Mesenchymal stem cell (in vitro differentiated cells and primary cell): Measurements from ENCODE around the gene VPREB1.
"Not testable (repeated sequence)": the region's sequence is repeated elsewhere in the genome, so short reads cannot be mapped to it uniquely, and the experiment has no call there.

Experiments used
- DNase-seq: peaks from one replicate; pipeline ENCODE4 v3.0.0-alpha.2; 2013
- H2AFZ ChIP-seq: one replicate; pipeline ENCODE4 v1.6.1; 2013; ENCODE audit warnings: low read depth, mild to moderate bottlenecking, control low read depth, inconsistent platforms, low read length, moderate library complexity
- H2AK5ac ChIP-seq: 2 replicates; pipeline ENCODE4 v1.6.1; 2013; ENCODE audit warnings: low read length, moderate library complexity, mild to moderate bottlenecking, inconsistent platforms; ENCODE audit not compliant: severe bottlenecking
- H2BK120ac ChIP-seq: one replicate; pipeline ENCODE4 v1.6.1; 2013; ENCODE audit warnings: low read depth, mild to moderate bottlenecking, inconsistent platforms, low read length, moderate library complexity
- H2BK12ac ChIP-seq, 2 experiments: one replicate each; pipeline ENCODE4 v1.6.1; 2013; ENCODE audit warnings: inconsistent platforms in 2 of 2, low read length in 2 of 2, mild to moderate bottlenecking in 2 of 2, moderate library complexity in 2 of 2, control low read depth in 1 of 2
- H2BK15ac ChIP-seq: one replicate; pipeline ENCODE4 v1.6.1; 2013; ENCODE audit warnings: mild to moderate bottlenecking, low read depth, inconsistent platforms; ENCODE audit not compliant: poor library complexity, severe bottlenecking
- H2BK5ac ChIP-seq: 2 replicates; pipeline ENCODE4 v1.6.1; 2013; ENCODE audit warnings: low read depth, mild to moderate bottlenecking, low read length, control low read depth, inconsistent platforms; ENCODE audit not compliant: poor library complexity, severe bottlenecking
- H3K14ac ChIP-seq, 2 experiments: one replicate each; pipeline ENCODE4 v1.6.1; 2013; ENCODE audit warnings: inconsistent platforms in 2 of 2, low read length in 2 of 2, control low read depth in 1 of 2, mild to moderate bottlenecking in 1 of 2, moderate library complexity in 1 of 2
- H3K18ac ChIP-seq, 2 experiments: one replicate each; pipeline ENCODE4 v1.6.1; 2013; ENCODE audit warnings: inconsistent platforms in 2 of 2, low read length in 2 of 2, control low read depth in 1 of 2, low read depth in 1 of 2, mild to moderate bottlenecking in 1 of 2
- H3K23ac ChIP-seq, 2 experiments: one replicate each; pipeline ENCODE4 v1.6.1; 2013; ENCODE audit warnings: inconsistent platforms in 2 of 2, low read length in 2 of 2, mild to moderate bottlenecking in 2 of 2, moderate library complexity in 2 of 2, control low read depth in 1 of 2
- H3K27ac ChIP-seq: 2 replicates; pipeline ENCODE4 v1.5.1; 2013; ENCODE audit warnings: mild to moderate bottlenecking, moderate library complexity, low read length, control low read depth, inconsistent platforms; ENCODE audit not compliant: poor library complexity, severe bottlenecking
- H3K27me3 ChIP-seq, 2 experiments: 2 replicates each; pipeline versions ENCODE4 v1.6.1 to v1.7.0; 2013; ENCODE audit warnings: low read length in 2 of 2, mild to moderate bottlenecking in 2 of 2, moderate library complexity in 2 of 2, control low read depth in 1 of 2, inconsistent platforms in 1 of 2; ENCODE audit not compliant: control insufficient read depth in 1 of 2, insufficient read depth in 1 of 2
- H3K36me3 ChIP-seq, 2 experiments: 2 replicates each; pipeline versions ENCODE4 v1.6.1 to v1.7.0; 2013; ENCODE audit warnings: low read length in 2 of 2, control low read depth in 1 of 2, inconsistent platforms in 1 of 2, low read depth in 1 of 2, mild to moderate bottlenecking in 1 of 2; ENCODE audit not compliant: insufficient read depth in 2 of 2, control insufficient read depth in 1 of 2
- H3K4ac ChIP-seq, 2 experiments: one replicate each; pipeline ENCODE4 v1.6.1; 2013; ENCODE audit warnings: inconsistent platforms in 2 of 2, low read length in 2 of 2, mild to moderate bottlenecking in 2 of 2, moderate library complexity in 2 of 2, control low read depth in 1 of 2, low read depth in 1 of 2
- H3K4me1 ChIP-seq: 2 replicates; pipeline ENCODE4 v1.6.1; 2013; ENCODE audit warnings: low read depth, low read length, control low read depth; ENCODE audit not compliant: control insufficient read depth, insufficient read depth
- H3K4me2 ChIP-seq: 2 replicates; pipeline ENCODE4 v1.6.1; 2013; ENCODE audit warnings: low read length, mild to moderate bottlenecking, inconsistent platforms; ENCODE audit not compliant: poor library complexity, severe bottlenecking
- H3K4me3 ChIP-seq, 2 experiments: 2 replicates each; pipeline versions ENCODE4 v1.5.1 to v1.7.0; 2013; ENCODE audit warnings: low read length in 2 of 2, mild to moderate bottlenecking in 2 of 2, control low read depth in 1 of 2, low read depth in 1 of 2; ENCODE audit not compliant: insufficient read depth in 1 of 2
- H3K79me1 ChIP-seq: replicated peaks from 2 replicates; pipeline ENCODE4 v1.6.1; 2013; ENCODE audit warnings: mild to moderate bottlenecking, control low read depth, low read length, inconsistent platforms; ENCODE audit not compliant: poor library complexity, severe bottlenecking
- H3K9ac ChIP-seq: 2 replicates; pipeline ENCODE4 v1.7.0; 2013; ENCODE audit warnings: mild to moderate bottlenecking, low read length, moderate library complexity
- H3K9me3 ChIP-seq: 2 replicates; pipeline ENCODE4 v1.7.0; 2013; ENCODE audit warnings: mild to moderate bottlenecking, low read length; ENCODE audit not compliant: control insufficient read depth
- H4K8ac ChIP-seq: one replicate; pipeline ENCODE4 v1.6.1; 2013; ENCODE audit warnings: inconsistent platforms, mild to moderate bottlenecking, low read length, moderate library complexity
- H4K91ac ChIP-seq: one replicate; pipeline ENCODE4 v1.6.1; 2013; ENCODE audit warnings: mild to moderate bottlenecking, low read length, inconsistent platforms
- WGBS: methylation state at CpG from one replicate; pipeline ENCODE4 v1.1.7; 2013; ENCODE audit warnings: mixed read lengths; 5-methylcytosine and 5-hydroxymethylcytosine counted together

VPREB1 gene

DNA sequence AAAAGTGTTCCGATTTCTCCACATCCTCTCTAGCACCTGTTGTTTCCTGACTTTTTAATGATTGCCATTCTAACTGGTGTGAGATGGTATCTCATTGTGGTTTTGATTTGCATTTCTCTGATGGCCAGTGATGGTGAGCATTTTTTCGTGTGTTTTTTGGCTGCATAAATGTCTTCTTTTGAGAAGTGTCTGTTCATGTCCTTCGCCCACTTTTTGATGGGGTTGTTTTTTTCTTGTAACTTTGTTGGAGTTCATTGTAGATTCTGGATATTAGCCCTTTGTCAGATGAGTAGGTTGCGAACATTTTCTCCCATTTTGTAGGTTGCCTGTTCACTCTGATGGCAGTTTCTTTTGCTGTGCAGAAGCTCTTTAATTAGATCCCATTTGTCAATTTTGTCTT, 32.8 kb downstream of the VPREB1 start:
- H3K18ac ChIP-seq, H3K23ac ChIP-seq, H4K91ac ChIP-seq, H2BK5ac ChIP-seq, H3K4me3 ChIP-seq, DNase-seq, H3K4me1 ChIP-seq, H3K4ac ChIP-seq, H3K9me3 ChIP-seq, H2AFZ ChIP-seq, H2BK15ac ChIP-seq, H3K79me1 ChIP-seq, H3K27me3 ChIP-seq, H3K36me3 ChIP-seq, H2BK12ac ChIP-seq, H3K4me2 ChIP-seq, H2AK5ac ChIP-seq, H4K8ac ChIP-seq, H3K9ac ChIP-seq, H2BK120ac ChIP-seq, H3K14ac ChIP-seq, H3K27ac ChIP-seq: not testable (repeated sequence)
- no CpG with 5 or more reads among the region's 4 CpGs for WGBS

DNA sequence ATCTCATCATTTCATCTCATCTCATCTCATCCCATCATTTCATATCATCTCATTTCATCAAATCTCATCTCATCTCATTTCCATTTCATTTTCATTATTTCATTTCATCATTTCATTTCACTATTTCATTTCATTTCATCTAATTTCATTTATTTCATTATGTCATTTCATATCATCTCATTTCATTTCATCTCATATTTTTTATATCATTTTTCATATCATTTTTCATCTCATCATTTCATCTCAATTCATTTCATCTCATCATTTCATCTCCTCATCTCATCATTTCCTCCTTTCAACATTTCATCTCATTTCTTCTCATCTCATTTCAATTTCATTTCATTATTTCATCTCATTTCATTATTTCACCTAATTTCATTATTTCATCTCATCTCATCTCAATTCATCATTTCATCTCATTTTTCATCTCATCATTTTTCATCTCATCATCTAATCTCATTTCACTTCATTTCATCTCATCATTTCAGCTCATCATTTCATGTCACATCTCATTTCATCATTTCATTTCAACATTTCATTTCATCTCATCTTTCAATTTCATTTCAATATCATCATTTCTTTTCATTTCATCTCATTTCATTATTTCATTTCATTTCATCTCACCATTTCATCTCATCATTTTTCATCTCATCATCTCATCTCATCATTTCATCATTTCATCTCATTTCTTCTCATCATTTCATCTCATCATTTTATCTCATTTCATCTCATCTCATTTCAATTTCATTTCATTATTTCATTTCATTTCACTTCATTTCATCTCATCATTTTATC, 40.6 kb downstream of the VPREB1 start:
- not testable (repeated sequence) for H3K27me3 ChIP-seq, H3K23ac ChIP-seq, H2AFZ ChIP-seq, H3K27ac ChIP-seq, H3K9ac ChIP-seq, H3K4ac ChIP-seq, H3K18ac ChIP-seq, H2BK5ac ChIP-seq, H4K8ac ChIP-seq, H3K36me3 ChIP-seq, H2AK5ac ChIP-seq, H3K79me1 ChIP-seq, H2BK15ac ChIP-seq, H2BK120ac ChIP-seq, H3K9me3 ChIP-seq, H3K4me2 ChIP-seq, DNase-seq, H3K4me3 ChIP-seq, H4K91ac ChIP-seq, H2BK12ac ChIP-seq, H3K14ac ChIP-seq, H3K4me1 ChIP-seq

DNA sequence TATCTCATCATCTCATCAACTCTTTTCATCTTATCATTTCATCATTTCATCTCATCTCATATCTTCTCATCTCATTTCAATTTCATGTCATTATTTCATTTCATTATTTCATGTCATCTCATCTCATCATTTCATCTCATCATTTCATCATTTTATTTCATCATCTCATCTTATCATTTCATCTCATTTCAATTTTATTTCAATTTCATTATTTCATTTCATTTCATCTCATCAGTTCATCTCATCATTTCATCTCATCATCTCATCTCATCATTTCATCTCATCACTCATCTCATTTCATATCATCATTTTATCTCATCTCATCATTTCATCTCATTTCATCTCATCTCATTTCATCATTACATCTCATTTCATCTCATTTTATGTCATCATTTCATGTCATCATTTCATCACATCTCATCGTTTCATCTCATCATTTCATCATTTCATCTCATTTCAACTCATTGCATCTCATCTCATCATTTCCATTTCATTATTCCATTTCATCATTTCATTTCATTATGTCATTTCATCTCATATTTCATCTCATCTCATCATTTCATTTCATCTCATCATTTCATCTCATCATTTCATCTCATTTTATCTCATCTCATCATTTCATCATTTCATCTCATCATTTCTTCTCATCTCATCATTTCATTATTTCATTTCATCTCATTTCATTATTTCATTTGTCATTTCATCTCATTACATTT, 42.0 kb downstream of the VPREB1 start:
- peaks cover 0 to 12% of the 10 kb centered on the region in 2 experiments for H3K36me3 ChIP-seq
- H4K91ac ChIP-seq, H3K4me1 ChIP-seq, H3K4me2 ChIP-seq, H2BK120ac ChIP-seq, H3K4me3 ChIP-seq, H2BK12ac ChIP-seq, H3K14ac ChIP-seq, H3K18ac ChIP-seq, H3K23ac ChIP-seq, H2BK15ac ChIP-seq, H3K9ac ChIP-seq, H2BK5ac ChIP-seq, H2AK5ac ChIP-seq, H3K79me1 ChIP-seq, H3K9me3 ChIP-seq, H3K27me3 ChIP-seq, H3K27ac ChIP-seq, H2AFZ ChIP-seq, DNase-seq, H4K8ac ChIP-seq, H3K4ac ChIP-seq: not testable (repeated sequence)
- WGBS, result 96% methylated on average over 1 of the region's 1 CpG

DNA sequence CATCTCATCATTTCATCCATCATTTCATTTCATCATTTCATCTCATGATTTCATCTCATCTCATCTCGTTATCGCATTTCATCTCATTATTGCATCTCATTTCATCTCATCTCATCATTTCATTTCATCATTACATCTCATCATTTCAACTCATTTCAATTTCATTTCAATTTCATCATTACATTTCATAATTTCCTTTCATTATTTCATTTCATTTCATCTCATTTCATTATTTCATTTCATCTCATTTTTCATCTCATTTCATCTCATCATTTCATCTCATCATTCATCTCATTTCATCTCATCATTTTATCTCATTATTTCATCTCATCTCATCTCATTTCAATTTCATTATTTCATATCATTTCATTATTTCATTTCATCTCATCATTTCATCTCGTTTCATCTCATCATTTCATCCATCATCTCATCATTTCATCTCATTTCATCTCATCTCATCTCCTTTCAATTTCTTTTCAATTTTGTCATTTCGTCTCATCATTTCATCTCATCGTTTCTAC, 42.6 kb downstream of the VPREB1 start:
- not testable (repeated sequence) for H4K91ac ChIP-seq, H3K79me1 ChIP-seq, H2AK5ac ChIP-seq, H3K18ac ChIP-seq, H3K23ac ChIP-seq, H3K27ac ChIP-seq, H2AFZ ChIP-seq, H3K4ac ChIP-seq, H2BK120ac ChIP-seq, H2BK5ac ChIP-seq, H2BK15ac ChIP-seq, H2BK12ac ChIP-seq, H3K9me3 ChIP-seq, H3K4me3 ChIP-seq, H3K4me1 ChIP-seq, H4K8ac ChIP-seq, H3K9ac ChIP-seq, H3K27me3 ChIP-seq, H3K14ac ChIP-seq, H3K4me2 ChIP-seq, DNase-seq
- 94% methylated on average over 5 of the region's 5 CpGs for WGBS
- H3K36me3 ChIP-seq, result peaks cover 0 to 14% of the 10 kb centered on the region in 2 experiments
